ENCODE results near the gene STK33. TPM values are rescaled to one million over a fixed set of nuclear protein-coding genes. Genes with fewer than 3 reads are reported as not detected.

Gene STK33
- total and polyA plus RNA-seq, 2 donors (not counting 3 experiments of a cell fraction or from before 2014, with no cell fraction given) = 0.63 to 3.4 TPM

DNA sequence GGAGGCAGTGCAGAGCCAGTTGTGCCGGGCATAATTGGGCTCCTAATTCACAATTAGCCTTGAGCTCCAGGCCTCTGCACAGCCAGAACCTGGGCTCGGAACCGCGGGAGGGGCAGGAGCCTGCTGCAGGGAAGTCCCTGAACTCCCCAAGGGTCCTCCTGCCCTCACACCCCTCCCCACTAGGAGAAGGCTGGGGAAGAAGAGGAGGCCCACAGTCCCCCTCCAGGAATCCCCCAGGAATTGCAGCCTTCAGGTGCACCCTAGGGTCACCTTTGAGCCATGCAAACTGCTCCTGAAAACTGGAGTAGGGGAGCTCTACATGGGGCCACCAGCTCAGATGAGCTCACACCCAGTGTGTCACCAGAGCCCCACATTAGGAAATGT, 236.5 kb downstream of the STK33 start:
- ChIA-PET POLR2A (no interaction called here), CTCF (interaction anchor here (1.0 to 2.1 kb wide), 2 partner anchors 12 to 94 kb away, joined by 3 to 6 read pairs; partner anchors contain the start of gene LMO1)
- Histone ChIP-seq H3K27me3 (ENCODE audit: control insufficient read depth in 2 of 2, insufficient read depth in 2 of 2, low read length in 2 of 2) (peaks cover 2 to 5% of the 10 kb centered on the region in 2 experiments), H4K20me1 (replicated peaks; ENCODE audit: control insufficient read depth, extremely low read depth, insufficient read depth, low read length) (no peaks in the 10 kb centered on the region), H3K9me3 (replicated peaks; ENCODE audit: control insufficient read depth, insufficient read depth, low read length) (no peaks in the 10 kb centered on the region), H3K9ac (replicated peaks; ENCODE audit: extremely low read depth, insufficient read depth, low read length) (no peak overlapping the region), H3K36me3 (ENCODE audit: control insufficient read depth in 2 of 2, extremely low read depth in 1 of 2, insufficient read depth in 2 of 2, low read length in 2 of 2) (no peaks in the 10 kb centered on the region), H3K9me1 (replicated peaks; ENCODE audit: control insufficient read depth, extremely low read depth, insufficient read depth, low read length) (no peaks in the 10 kb centered on the region), H2AFZ (ENCODE audit: low read depth, low read length) (no peak overlapping the region), H3K27ac (ENCODE audit: insufficient read depth, low read depth, low read length) (no peak overlapping the region), H3K79me2 (ENCODE audit: control insufficient read depth, insufficient read depth, low read length) (no peaks in the 10 kb centered on the region), H3K4me2 (ENCODE audit: insufficient read depth, low read length) (no peak overlapping the region), H3K4me3 (replicated peaks in 1 of 3; ENCODE audit: insufficient read depth in 1 of 3, low read depth in 1 of 3, low read length in 3 of 3) (no peak overlapping the region), H3K4me1 (ENCODE audit: control insufficient read depth, extremely low read depth, insufficient read depth, low read length) (no peaks in the 10 kb centered on the region)
- FAIRE-seq (no peak), DNase-seq (ENCODE audit: low read depth, low spot score) (no peak)
- BruUV-seq (replicated peaks) = no TSS peak
- dilution Hi-C loops (cut with MboI; ENCODE audit: extremely low pct_ligation_motif_present, low sequenced_read_pairs) (no loop called here), intact Hi-C loops (cut with micrococcal nuclease) (no loop called here)
- TF ChIP-seq, protein P1, sequence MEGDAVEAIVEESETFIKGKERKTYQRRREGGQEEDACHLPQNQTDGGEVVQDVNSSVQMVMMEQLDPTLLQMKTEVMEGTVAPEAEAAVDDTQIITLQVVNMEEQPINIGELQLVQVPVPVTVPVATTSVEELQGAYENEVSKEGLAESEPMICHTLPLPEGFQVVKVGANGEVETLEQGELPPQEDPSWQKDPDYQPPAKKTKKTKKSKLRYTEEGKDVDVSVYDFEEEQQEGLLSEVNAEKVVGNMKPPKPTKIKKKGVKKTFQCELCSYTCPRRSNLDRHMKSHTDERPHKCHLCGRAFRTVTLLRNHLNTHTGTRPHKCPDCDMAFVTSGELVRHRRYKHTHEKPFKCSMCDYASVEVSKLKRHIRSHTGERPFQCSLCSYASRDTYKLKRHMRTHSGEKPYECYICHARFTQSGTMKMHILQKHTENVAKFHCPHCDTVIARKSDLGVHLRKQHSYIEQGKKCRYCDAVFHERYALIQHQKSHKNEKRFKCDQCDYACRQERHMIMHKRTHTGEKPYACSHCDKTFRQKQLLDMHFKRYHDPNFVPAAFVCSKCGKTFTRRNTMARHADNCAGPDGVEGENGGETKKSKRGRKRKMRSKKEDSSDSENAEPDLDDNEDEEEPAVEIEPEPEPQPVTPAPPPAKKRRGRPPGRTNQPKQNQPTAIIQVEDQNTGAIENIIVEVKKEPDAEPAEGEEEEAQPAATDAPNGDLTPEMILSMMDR (IDR thresholded peaks at IDR 0.05; ENCODE audit: extremely low read depth in 1 of 2, insufficient read depth in 1 of 2, low read depth in 1 of 2, low read length in 2 of 2) = no peak
- no peak for TF ChIP-seq FOS (IDR thresholded peaks at IDR 0.05; ENCODE audit: borderline replicate concordance, insufficient read depth, low read length)

- TF ChIP-seq MYC (IDR thresholded peaks at IDR 0.05; ENCODE audit: low read depth, low read length) (no peak), POLR2A (IDR thresholded peaks at IDR 0.05; ENCODE audit: low read depth, low read length) (no peak), EZH2 (IDR thresholded peaks at IDR 0.05; ENCODE audit: borderline replicate concordance, low read depth, low read length, severe bottlenecking) (no peak), POLR2AphosphoS5 (IDR thresholded peaks at IDR 0.05; ENCODE audit: insufficient read depth, low read depth, low read length) (no peak), JUN (IDR thresholded peaks at IDR 0.05; ENCODE audit: borderline replicate concordance, insufficient read depth, insufficient read length, low read depth) (no peak), FOS (IDR thresholded peaks at IDR 0.05; ENCODE audit: borderline replicate concordance, insufficient read depth, low read length) (no peak), MAX (IDR thresholded peaks at IDR 0.05; ENCODE audit: insufficient read depth, insufficient read length) (no peak), GATA2 (IDR thresholded peaks at IDR 0.05; ENCODE audit: insufficient read depth, insufficient read length, low read depth, low read length) (no peak)
- TF ChIP-seq, protein P1 (IDR thresholded peaks at IDR 0.05; ENCODE audit: extremely low read depth in 1 of 2, insufficient read depth in 1 of 2, low read depth in 1 of 2, low read length in 2 of 2) = no peak
- intact Hi-C loops (cut with micrococcal nuclease) (no loop called here), dilution Hi-C loops (cut with MboI; ENCODE audit: extremely low pct_ligation_motif_present, low sequenced_read_pairs) (no loop called here)
- Histone ChIP-seq H3K9me3 (replicated peaks; ENCODE audit: control insufficient read depth, insufficient read depth, low read length) (no peaks in the 10 kb centered on the region), H3K4me1 (ENCODE audit: control insufficient read depth, extremely low read depth, insufficient read depth, low read length) (no peaks in the 10 kb centered on the region), H3K27ac (ENCODE audit: insufficient read depth, low read depth, low read length) (no peak overlapping the region), H2AFZ (ENCODE audit: low read depth, low read length) (no peak overlapping the region), H3K36me3 (ENCODE audit: control insufficient read depth in 2 of 2, extremely low read depth in 1 of 2, insufficient read depth in 2 of 2, low read length in 2 of 2) (no peaks in the 10 kb centered on the region), H3K4me3 (replicated peaks in 1 of 3; ENCODE audit: insufficient read depth in 1 of 3, low read depth in 1 of 3, low read length in 3 of 3) (no peak overlapping the region), H3K9me1 (replicated peaks; ENCODE audit: control insufficient read depth, extremely low read depth, insufficient read depth, low read length) (no peaks in the 10 kb centered on the region), H3K9ac (replicated peaks; ENCODE audit: extremely low read depth, insufficient read depth, low read length) (no peak overlapping the region), H3K4me2 (ENCODE audit: insufficient read depth, low read length) (no peak overlapping the region), H3K27me3 (ENCODE audit: control insufficient read depth in 2 of 2, insufficient read depth in 2 of 2, low read length in 2 of 2) (peaks cover 2 to 5% of the 10 kb centered on the region in 2 experiments), H3K79me2 (ENCODE audit: control insufficient read depth, insufficient read depth, low read length) (no peaks in the 10 kb centered on the region), H4K20me1 (replicated peaks; ENCODE audit: control insufficient read depth, extremely low read depth, insufficient read depth, low read length) (no peaks in the 10 kb centered on the region)
- CTCF ChIA-PET = interaction anchor here (2.1 kb wide), 1 partner anchor 93 kb away, joined by 6 read pairs; the partner anchor contains the start of gene LMO1
- no TSS peak for BruUV-seq (replicated peaks)
- POLR2A ChIA-PET = no interaction called here
- DNase-seq (ENCODE audit: low read depth, low spot score) (no peak), FAIRE-seq (no peak)
Measured at GRCh38 chr11:8356721-8357504, 237.1 kb downstream of the STK33 start.
